Measurements from ENCODE around the gene ANXA1. TPM values are rescaled to one million over a fixed set of nuclear protein-coding genes. Genes with fewer than 3 reads are reported as not detected.
A peak's percentile ranks its signal among the peaks of the same experiment; 100 is the strongest.

ANXA1 gene
- total RNA-seq, 1 experiment from 2014 or later: 731 TPM

DNA sequence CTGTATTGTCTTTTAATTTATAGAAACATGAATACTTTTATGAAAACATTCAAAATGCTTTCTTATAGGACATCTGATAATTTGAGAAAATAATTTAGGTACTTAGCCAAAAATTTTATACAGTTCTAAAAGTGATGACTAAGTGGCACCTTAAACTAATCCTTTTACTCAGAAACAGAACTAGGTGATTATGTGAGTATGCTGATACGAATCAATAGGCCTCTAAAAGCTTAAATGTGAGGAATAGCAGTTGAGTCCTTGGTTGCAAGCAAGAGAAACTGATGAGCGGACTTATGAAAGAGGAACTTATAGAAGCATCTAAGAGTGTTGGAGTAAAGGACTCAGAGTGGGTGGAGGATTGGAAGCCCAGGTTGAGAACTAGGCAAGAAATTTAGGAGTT is 26.4 kb downstream of the ANXA1 start:
- POLR2A ChIA-PET: interaction anchor here (0.9 to 3.0 kb wide), 7 partner anchors 17 to 97 kb away, joined by 3 to 21 read pairs (median 6); partner anchors contain the start of gene ANXA1
- Mint-ChIP-seq H3K27me3 (ENCODE audit: insufficient read depth, unreplicated experiment) (no peaks in the 10 kb centered on the region), H3K27ac (ENCODE audit: low read depth, unreplicated experiment) (no peak overlapping the region), H3K4me3 (ENCODE audit: unreplicated experiment) (no peak overlapping the region), H3K36me3 (ENCODE audit: insufficient read depth, unreplicated experiment) (peaks cover 32% of the 10 kb centered on the region), H3K9me3 (ENCODE audit: unreplicated experiment) (no peaks in the 10 kb centered on the region), H3K4me1 (ENCODE audit: insufficient read depth, unreplicated experiment) (peaks cover 12% of the 10 kb centered on the region)
- CTCF ChIA-PET: interaction anchor here (1.0 to 9.0 kb wide), 7 partner anchors 21 to 98 kb away, joined by 3 to 99 read pairs (median 4); no protein-coding TSS in a partner anchor
- TF ChIP-seq, protein P1, sequence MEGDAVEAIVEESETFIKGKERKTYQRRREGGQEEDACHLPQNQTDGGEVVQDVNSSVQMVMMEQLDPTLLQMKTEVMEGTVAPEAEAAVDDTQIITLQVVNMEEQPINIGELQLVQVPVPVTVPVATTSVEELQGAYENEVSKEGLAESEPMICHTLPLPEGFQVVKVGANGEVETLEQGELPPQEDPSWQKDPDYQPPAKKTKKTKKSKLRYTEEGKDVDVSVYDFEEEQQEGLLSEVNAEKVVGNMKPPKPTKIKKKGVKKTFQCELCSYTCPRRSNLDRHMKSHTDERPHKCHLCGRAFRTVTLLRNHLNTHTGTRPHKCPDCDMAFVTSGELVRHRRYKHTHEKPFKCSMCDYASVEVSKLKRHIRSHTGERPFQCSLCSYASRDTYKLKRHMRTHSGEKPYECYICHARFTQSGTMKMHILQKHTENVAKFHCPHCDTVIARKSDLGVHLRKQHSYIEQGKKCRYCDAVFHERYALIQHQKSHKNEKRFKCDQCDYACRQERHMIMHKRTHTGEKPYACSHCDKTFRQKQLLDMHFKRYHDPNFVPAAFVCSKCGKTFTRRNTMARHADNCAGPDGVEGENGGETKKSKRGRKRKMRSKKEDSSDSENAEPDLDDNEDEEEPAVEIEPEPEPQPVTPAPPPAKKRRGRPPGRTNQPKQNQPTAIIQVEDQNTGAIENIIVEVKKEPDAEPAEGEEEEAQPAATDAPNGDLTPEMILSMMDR (IDR thresholded peaks at IDR 0.05; ENCODE audit: unreplicated experiment): no peak
- BruUV-seq (replicated peaks): no TSS peak
- DNase-seq (ENCODE audit: unreplicated experiment): no peak
- intact Hi-C loops (cut with micrococcal nuclease): no loop called here

DNA sequence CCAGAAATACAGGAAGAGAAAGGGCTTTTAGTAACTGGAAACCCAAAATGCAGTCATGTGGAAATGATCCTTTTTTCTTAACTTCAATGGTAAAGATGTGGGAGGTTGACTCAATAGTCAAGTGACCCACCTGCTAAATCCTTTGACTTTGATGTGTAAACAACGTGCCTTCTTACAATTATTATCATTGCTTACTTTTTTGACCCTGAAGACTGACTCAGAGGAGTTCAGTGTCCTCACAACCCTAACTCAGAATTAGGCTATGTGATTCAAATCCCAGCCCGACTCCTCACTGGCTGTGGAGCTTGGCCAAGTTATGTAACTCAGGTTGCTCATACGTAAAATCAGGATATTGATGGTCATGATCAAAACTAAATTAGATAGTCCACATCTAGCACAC is 27.9 kb downstream of the ANXA1 start:
- no TSS peak for BruUV-seq (replicated peaks)
- Mint-ChIP-seq H3K27ac (ENCODE audit: low read depth, unreplicated experiment) (no peak overlapping the region), H3K4me3 (ENCODE audit: unreplicated experiment) (no peak overlapping the region), H3K4me1 (ENCODE audit: insufficient read depth, unreplicated experiment) (peaks cover 11% of the 10 kb centered on the region), H3K9me3 (ENCODE audit: unreplicated experiment) (no peaks in the 10 kb centered on the region), H3K36me3 (ENCODE audit: insufficient read depth, unreplicated experiment) (peaks cover 17% of the 10 kb centered on the region), H3K27me3 (ENCODE audit: insufficient read depth, unreplicated experiment) (no peaks in the 10 kb centered on the region)
- TF ChIP-seq, protein P1 (IDR thresholded peaks at IDR 0.05; ENCODE audit: unreplicated experiment): no peak
- intact Hi-C loops (cut with micrococcal nuclease): no loop called here
- DNase-seq (ENCODE audit: unreplicated experiment): peak; percentile 40
- ChIA-PET POLR2A (interaction anchor here (0.7 to 1.7 kb wide), 4 partner anchors 8 to 315 kb away, joined by 3 to 5 read pairs (median 3); no protein-coding TSS in a partner anchor), CTCF (interaction anchor here (0.6 to 9.0 kb wide), 7 partner anchors 26 to 139 kb away, joined by 3 to 99 read pairs (median 5); no protein-coding TSS in a partner anchor)

DNA sequence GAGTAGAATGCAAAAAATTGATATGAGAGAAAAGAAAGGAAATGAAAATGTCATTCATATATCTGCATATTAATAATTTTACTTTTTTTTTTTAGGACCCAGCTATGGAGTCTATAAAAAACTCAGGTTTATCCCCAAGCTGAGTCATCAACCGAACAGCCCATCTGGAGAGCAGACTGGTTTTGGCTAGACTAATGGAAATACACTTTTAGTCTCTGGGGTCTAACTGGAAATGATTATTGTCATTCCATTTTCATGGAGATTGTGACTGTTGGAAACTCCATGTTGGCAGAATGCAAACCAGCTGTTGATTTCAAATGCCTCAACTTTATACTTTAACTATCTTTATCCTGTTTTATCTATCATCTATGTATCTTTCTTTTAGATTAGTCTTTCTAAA is 28.7 kb downstream of the ANXA1 start:
- Mint-ChIP-seq H3K4me1 (ENCODE audit: insufficient read depth, unreplicated experiment) (peaks cover 11% of the 10 kb centered on the region), H3K36me3 (ENCODE audit: insufficient read depth, unreplicated experiment) (peaks cover 9% of the 10 kb centered on the region), H3K4me3 (ENCODE audit: unreplicated experiment) (no peak overlapping the region), H3K9me3 (ENCODE audit: unreplicated experiment) (no peaks in the 10 kb centered on the region), H3K27ac (ENCODE audit: low read depth, unreplicated experiment) (no peak overlapping the region), H3K27me3 (ENCODE audit: insufficient read depth, unreplicated experiment) (peaks cover 4% of the 10 kb centered on the region)
- no TSS peak for BruUV-seq (replicated peaks)
- peak; percentile 29 for DNase-seq (ENCODE audit: unreplicated experiment)
- intact Hi-C loops (cut with micrococcal nuclease): loop anchor here (1.0 to 10.0 kb wide), 4 partner anchors 73 to 896 kb away; no protein-coding TSS in a partner anchor
- ChIA-PET POLR2A (interaction anchor here (1.3 to 1.7 kb wide), 4 partner anchors 20 to 71 kb away, joined by 3 to 5 read pairs (median 3); partner anchors contain the start of gene ANXA1), CTCF (interaction anchor here (1.0 to 9.0 kb wide), 6 partner anchors 27 to 308 kb away, joined by 3 to 99 read pairs (median 26); no protein-coding TSS in a partner anchor)
- TF ChIP-seq, protein P1 (IDR thresholded peaks at IDR 0.05; ENCODE audit: unreplicated experiment): no peak

GRCh38 chr9:73182928-73183327 is 31.3 kb downstream of the ANXA1 start:
- H3K27me3 Mint-ChIP-seq (ENCODE audit: insufficient read depth, unreplicated experiment): peaks cover 29% of the 10 kb centered on the region

More at GRCh38 chr9:73182928-73183327, 31.3 kb downstream of the ANXA1 start:
- intact Hi-C loops (cut with micrococcal nuclease): loop anchor here (5.0 to 10.0 kb wide), 3 partner anchors 161 to 898 kb away; no protein-coding TSS in a partner anchor
- no peak overlapping the region for H3K27ac Mint-ChIP-seq (ENCODE audit: low read depth, unreplicated experiment)
- no peaks in the 10 kb centered on the region for H3K36me3 Mint-ChIP-seq (ENCODE audit: insufficient read depth, unreplicated experiment)
- no peak overlapping the region for H3K4me3 Mint-ChIP-seq (ENCODE audit: unreplicated experiment)
- CTCF ChIA-PET: interaction anchor here (0.6 to 9.0 kb wide), 15 partner anchors 11 to 326 kb away, joined by 3 to 99 read pairs (median 8); no protein-coding TSS in a partner anchor
- DNase-seq (ENCODE audit: unreplicated experiment): no peak
- TF ChIP-seq, protein P1 (IDR thresholded peaks at IDR 0.05; ENCODE audit: unreplicated experiment): no peak
- no peaks in the 10 kb centered on the region for H3K4me1 Mint-ChIP-seq (ENCODE audit: insufficient read depth, unreplicated experiment)
- POLR2A ChIA-PET: interaction anchor here (1.4 kb wide), 1 partner anchor 75 kb away, joined by 5 read pairs; no protein-coding TSS in a partner anchor
- H3K9me3 Mint-ChIP-seq (ENCODE audit: unreplicated experiment): peaks cover 2% of the 10 kb centered on the region
- BruUV-seq (replicated peaks): no TSS peak
